Endothelial cell (in vitro differentiated cells): Measurements from ENCODE around the gene TREH. TPM values are rescaled to one million over a fixed set of nuclear protein-coding genes. Genes with fewer than 3 reads are reported as not detected.
A peak's percentile ranks its signal among the peaks of the same experiment; 100 is the strongest.

Experiments used
- DNase-seq: peaks from one replicate; pipeline ENCODE4 v3.0.0; 2021; ENCODE audit warnings: low spot score
- H3K27ac Mint-ChIP-seq: one replicate; pipeline ENCODE4 v1.8.0; 2021; ENCODE audit warnings: mixed read lengths, inconsistent platforms; ENCODE audit not compliant: unreplicated experiment
- H3K27me3 Mint-ChIP-seq: one replicate; pipeline ENCODE4 v1.8.0; 2021; ENCODE audit warnings: mild to moderate bottlenecking, moderate library complexity, mixed read lengths, inconsistent platforms; ENCODE audit not compliant: unreplicated experiment
- H3K36me3 Mint-ChIP-seq: one replicate; pipeline ENCODE4 v1.8.0; 2021; ENCODE audit warnings: mild to moderate bottlenecking, low read depth, mixed read lengths, inconsistent platforms; ENCODE audit not compliant: unreplicated experiment
- H3K4me1 Mint-ChIP-seq: one replicate; pipeline ENCODE4 v1.8.0; 2021; ENCODE audit warnings: mild to moderate bottlenecking, mixed read lengths, inconsistent platforms; ENCODE audit not compliant: unreplicated experiment
- H3K4me3 Mint-ChIP-seq: one replicate; pipeline ENCODE4 v1.8.0; 2021; ENCODE audit warnings: mild to moderate bottlenecking, mixed read lengths, inconsistent platforms; ENCODE audit not compliant: unreplicated experiment
- H3K9me3 Mint-ChIP-seq: one replicate; pipeline ENCODE4 v1.8.0; 2021; ENCODE audit warnings: mixed read lengths, inconsistent platforms; ENCODE audit not compliant: unreplicated experiment
- CTCF ChIP-seq: fragments of 200-600 bp; sonication (generic); IDR thresholded peaks from one replicate; pipeline ENCODE4 v1.5.0; 2021; ENCODE audit warnings: antibody characterized with exemption; ENCODE audit not compliant: unreplicated experiment
- microRNA-seq: library from miRNA; unstranded; fragments of <30 nt; microRNA quantifications from one replicate; pipeline ENCODE4, GENCODE V29; 2020; ENCODE audit not compliant: unreplicated experiment
- total RNA-seq: library from RNA; stranded (reverse); fragmentation: NEBNext Ultra II Directional; extraction: Animal tissue kit (Norgen Biotek cat#: 25700); gene quantifications from one replicate; pipeline ENCODE4 v1.2.1, GENCODE V29; 2021; ENCODE audit not compliant: unreplicated experiment

The TREH gene
- total RNA-seq, 1 donor from 2014 or later = not detected

GRCh38 chr11:118610225-118610772, 69.2 kb downstream of the TREH start:
- no peak for DNase-seq
- Mint-ChIP-seq H3K4me1 (peaks cover 28% of the 10 kb centered on the region), H3K9me3 (no peaks in the 10 kb centered on the region), H3K27ac (no peak overlapping the region), H3K36me3 (peaks cover 17% of the 10 kb centered on the region), H3K4me3 (peak overlapping the region; percentile 73), H3K27me3 (peaks cover 20% of the 10 kb centered on the region)
- TF ChIP-seq CTCF = no peak

DNA sequence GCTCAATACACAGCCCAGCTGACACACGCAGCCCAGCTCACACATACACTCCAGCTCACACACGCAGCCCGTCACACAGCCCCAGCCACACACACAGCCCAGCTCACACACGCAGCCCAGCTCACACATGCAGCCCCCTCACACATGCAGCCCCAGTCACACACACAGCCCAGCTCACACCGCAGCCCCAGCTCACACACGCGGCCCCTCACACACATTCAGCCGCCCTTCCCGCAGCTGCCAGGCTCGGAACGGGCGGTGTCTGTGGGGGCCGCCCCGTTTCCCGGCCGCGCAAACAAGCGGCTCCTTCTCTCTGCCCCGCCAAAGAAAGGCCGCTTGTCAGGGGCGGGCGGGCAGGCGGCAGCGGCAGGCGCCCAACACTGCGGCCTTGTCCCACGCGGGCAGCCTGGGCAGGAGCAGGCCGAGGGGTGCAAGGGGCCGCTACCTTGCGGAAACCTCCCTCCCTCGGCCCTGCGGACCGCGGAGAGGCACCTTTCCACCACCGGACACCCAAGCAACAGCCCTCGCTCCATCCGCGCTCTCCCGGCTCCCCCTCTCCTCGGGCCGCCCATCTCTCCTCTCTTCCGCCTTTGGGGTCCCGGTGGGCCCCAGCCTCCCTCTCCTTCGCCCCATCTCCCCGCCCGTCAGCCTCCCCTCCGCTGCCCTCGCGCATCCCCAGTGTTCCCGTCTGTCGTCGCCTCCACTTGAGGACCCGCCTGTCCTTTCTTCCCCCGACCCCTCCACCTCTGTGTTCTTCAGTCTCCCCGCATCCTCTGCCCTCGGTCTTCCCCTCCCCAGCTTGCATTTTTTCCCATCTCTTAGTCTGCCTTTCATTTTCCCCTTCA, 69.8 kb downstream of the TREH start:
- Mint-ChIP-seq H3K27me3 (peaks cover 23% of the 10 kb centered on the region), H3K4me1 (peaks cover 32% of the 10 kb centered on the region)

GRCh38 chr11:118608360-118609227, 70.9 kb downstream of the TREH start:
- no peak for TF ChIP-seq CTCF
- H3K4me1 Mint-ChIP-seq = peaks cover 32% of the 10 kb centered on the region
- H3K36me3 Mint-ChIP-seq = peaks cover 13% of the 10 kb centered on the region
- DNase-seq = no peak
- peaks cover 23% of the 10 kb centered on the region for H3K27me3 Mint-ChIP-seq
- H3K9me3 Mint-ChIP-seq = no peaks in the 10 kb centered on the region
- peak overlapping the region; percentile 90 for H3K4me3 Mint-ChIP-seq
- peak overlapping the region; percentile 88 for H3K27ac Mint-ChIP-seq

More for the DNA sequence above, 69.8 kb downstream of the TREH start:
- Mint-ChIP-seq H3K4me3 (peak overlapping the region; percentile 90), H3K9me3 (no peaks in the 10 kb centered on the region), H3K36me3 (peaks cover 16% of the 10 kb centered on the region), H3K27ac (peak overlapping the region; percentile 88)
- TF ChIP-seq CTCF = no peak
- DNase-seq = peak; percentile 34

DNA sequence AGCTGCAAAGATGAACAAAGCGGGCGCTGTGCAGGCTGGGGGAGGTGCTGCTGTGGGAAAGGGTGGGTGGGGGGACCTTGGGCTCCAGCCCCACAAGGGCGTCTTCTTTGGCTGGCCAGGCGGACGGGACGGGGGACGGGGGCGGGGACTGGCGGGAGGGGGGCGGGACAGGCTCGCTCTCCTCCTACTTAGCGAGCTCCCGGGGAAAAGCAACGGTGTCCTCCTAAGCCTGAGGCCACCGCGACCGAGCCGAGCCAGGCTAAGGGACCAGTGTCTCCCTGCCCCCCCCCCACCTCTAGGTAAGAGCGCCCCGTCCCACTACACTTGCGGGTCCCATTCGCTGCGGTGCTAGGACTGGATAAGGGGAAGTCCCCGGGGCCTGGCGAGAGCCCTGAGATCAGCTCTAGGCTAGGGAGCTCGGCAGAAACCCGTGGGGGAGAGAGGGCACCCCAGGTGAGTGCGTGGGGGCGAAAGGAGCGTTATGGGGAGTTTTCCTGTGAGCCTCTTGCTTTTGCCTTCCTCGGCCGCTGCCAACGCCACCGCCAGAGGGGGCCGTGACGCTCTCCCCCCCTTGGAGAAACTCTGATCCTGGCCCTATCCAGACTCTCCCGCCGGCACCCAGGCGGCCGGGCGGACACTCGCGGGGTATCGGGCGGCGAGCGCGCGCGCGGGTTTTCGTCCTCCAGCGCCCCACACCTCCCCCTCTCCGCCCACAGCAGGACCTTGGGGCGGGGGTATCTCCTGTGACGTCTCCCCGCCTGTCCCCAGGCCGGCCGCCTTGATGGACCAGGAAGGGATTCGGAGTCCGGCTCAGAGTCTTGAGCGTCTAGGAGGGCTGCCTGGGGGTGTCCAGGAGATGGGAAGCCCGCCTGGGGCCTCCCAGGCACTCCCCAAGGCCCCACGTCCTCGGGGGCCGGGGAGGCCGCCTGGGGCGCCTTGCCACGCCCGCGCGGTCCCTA, 71.8 kb downstream of the TREH start, which contains the start of gene PHLDB1:
Gene PHLDB1, plus strand, starts transcription at position 215 of the 959 bp plus-strand sequence. CDS start 6,222 bp downstream, outside the sequence.
- peak; percentile 28 for TF ChIP-seq CTCF
- peaks cover 31% of the 10 kb centered on the region for H3K4me1 Mint-ChIP-seq
- DNase-seq = peak; percentile 62
- no peaks in the 10 kb centered on the region for H3K9me3 Mint-ChIP-seq
- peaks cover 23% of the 10 kb centered on the region for H3K27me3 Mint-ChIP-seq
- H3K4me3 Mint-ChIP-seq = peak within 1 kb of the TSS; percentile 49
- peaks cover 13% of the 10 kb centered on the region for H3K36me3 Mint-ChIP-seq
- no peak within 1 kb of the TSS for H3K27ac Mint-ChIP-seq

Small RNAs within 50 kb of the gene (microRNA-seq; reads per million reads assigned to microRNA genes)
- 0.28 reads per million for gene MIR6716

Other genes with a start within 250 kb of the TREH start
- 104 TPM for gene KMT2A, start 243.2 kb downstream of the TREH start, total RNA-seq
- 0.56 TPM for gene TTC36, start 152.2 kb downstream of the TREH start, total RNA-seq
- 16.1 TPM for gene TMEM25, start 148.5 kb downstream of the TREH start, total RNA-seq
- 19.7 TPM for gene IFT46, start 113.7 kb downstream of the TREH start, total RNA-seq
- 145 TPM for gene ARCN1, start 107.2 kb downstream of the TREH start, total RNA-seq
- 45.4 TPM for gene PHLDB1, start 72.0 kb downstream of the TREH start, total RNA-seq
- gene DDX6, start 111.5 kb upstream of the TREH start, total RNA-seq = 165 TPM
- gene CXCR5, start 204.2 kb upstream of the TREH start, total RNA-seq = not detected
- 16.5 TPM for gene BCL9L, start 246.3 kb upstream of the TREH start, total RNA-seq